GM23338 (cell line): ENCODE data around the gene WDR20. TPM values are rescaled to one million over a fixed set of nuclear protein-coding genes. Genes with fewer than 3 reads are reported as not detected.

Source experiments
- ATAC-seq: fragments of 200-7000 bp; cut with Tn5 transposase; 3 replicates; pipeline ENCODE4 v1.9.1; 2020
- DNase-seq: peaks from one replicate; pipeline ENCODE4 v3.0.0-alpha.2; 2015; ENCODE audit warnings: low spot score
- H2AFZ ChIP-seq: fragments of 200-600 bp; sonication (generic); 2 replicates; pipeline ENCODE4 v1.8.0; 2016; ENCODE audit warnings: antibody characterized with exemption, mild to moderate bottlenecking, moderate library complexity
- H3F3A ChIP-seq: fragments of 200-600 bp; sonication (generic); replicated peaks from 2 replicates; pipeline ENCODE4 v1.8.0; 2017; ENCODE audit warnings: antibody characterized with exemption, mixed run types, low read depth
- H3K27ac ChIP-seq: fragments of 200-600 bp; sonication (generic); 2 replicates; pipeline ENCODE4 v1.6.1; 2016; ENCODE audit warnings: low read depth
- H3K27me3 ChIP-seq: fragments of 200-600 bp; sonication (generic); 2 replicates; pipeline ENCODE4 v1.8.0; 2016; ENCODE audit warnings: mild to moderate bottlenecking, mixed run types, moderate library complexity; ENCODE audit not compliant: insufficient read depth
- H3K36me3 ChIP-seq: fragments of 200-600 bp; sonication (generic); 2 replicates; pipeline ENCODE4 v1.8.0; 2016; ENCODE audit warnings: mild to moderate bottlenecking; ENCODE audit not compliant: insufficient read depth
- H3K4me1 ChIP-seq: fragments of 200-600 bp; sonication (generic); 2 replicates; pipeline ENCODE4 v1.8.0; 2016; ENCODE audit warnings: mild to moderate bottlenecking, moderate library complexity; ENCODE audit not compliant: insufficient read depth
- H3K4me2 ChIP-seq: fragments of 200-600 bp; sonication (generic); 2 replicates; pipeline ENCODE4 v1.7.1; 2017; ENCODE audit warnings: mixed run types
- H3K4me3 ChIP-seq: fragments of 200-600 bp; sonication (generic); 2 replicates; pipeline ENCODE4 v1.6.1; 2016; ENCODE audit warnings: mixed run types
- H3K79me2 ChIP-seq: fragments of 200-600 bp; sonication (generic); replicated peaks from 2 replicates; pipeline ENCODE4 v1.8.0; 2017; ENCODE audit warnings: mild to moderate bottlenecking; ENCODE audit not compliant: insufficient read depth
- H3K9me2 ChIP-seq: fragments of 200-600 bp; sonication (generic); 2 replicates; pipeline ENCODE4 v1.8.0; 2017; ENCODE audit not compliant: insufficient read depth
- H4K20me1 ChIP-seq: fragments of 200-600 bp; sonication (generic); replicated peaks from 2 replicates; pipeline ENCODE4 v1.8.0; 2017; ENCODE audit warnings: mild to moderate bottlenecking; ENCODE audit not compliant: insufficient read depth
- H3K27ac Mint-ChIP-seq: 2 replicates; pipeline ENCODE4 v1.8.0; 2020; ENCODE audit warnings: inconsistent platforms, mild to moderate bottlenecking, moderate library complexity, mixed read lengths
- H3K27me3 Mint-ChIP-seq: 3 replicates; pipeline ENCODE4 v1.8.0; 2022; ENCODE audit warnings: low read depth, mild to moderate bottlenecking, moderate library complexity, mixed read lengths, inconsistent platforms; ENCODE audit not compliant: insufficient read depth, poor library complexity
- H3K36me3 Mint-ChIP-seq: 3 replicates; pipeline ENCODE4 v1.8.0; 2021; ENCODE audit warnings: low read depth, mild to moderate bottlenecking, inconsistent platforms, moderate library complexity, mixed read lengths
- H3K4me1 Mint-ChIP-seq: 3 replicates; pipeline ENCODE4 v1.8.0; 2020; ENCODE audit warnings: mild to moderate bottlenecking, inconsistent platforms, mixed read lengths
- H3K4me3 Mint-ChIP-seq: 3 replicates; pipeline ENCODE4 v1.8.0; 2021; ENCODE audit warnings: moderate library complexity, mild to moderate bottlenecking, inconsistent platforms, mixed read lengths
- H3K9me3 Mint-ChIP-seq: 3 replicates; pipeline ENCODE4 v1.8.0; 2020; ENCODE audit warnings: moderate library complexity, mild to moderate bottlenecking, inconsistent platforms, mixed read lengths
- CREB1 ChIP-seq: fragments of 250-450 bp; sonication (Bioruptor Pico); IDR thresholded peaks from 2 replicates; pipeline ENCODE4 v1.5.0; 2020; ENCODE audit warnings: low read depth, mild to moderate bottlenecking, moderate library complexity
- CTCF ChIP-seq, 2 experiments: fragments of 200-600 bp in 1 of 2; sonication (generic) in 1 of 2; conservative IDR thresholded peaks; 2 replicates each; pipeline versions ENCODE4 v1.5.1 to v1.6.1; 2016 to 2017; ENCODE audit warnings: antibody characterized with exemption in 2 of 2, low read depth in 2 of 2, mild to moderate bottlenecking in 2 of 2, moderate library complexity in 1 of 2
- ETS1 ChIP-seq: IDR thresholded peaks from 2 replicates; pipeline ENCODE4 v1.6.1; 2016; ENCODE audit warnings: antibody characterized with exemption
- EZH2 ChIP-seq: fragments of 200-600 bp; sonication (generic); IDR thresholded peaks from one replicate; pipeline ENCODE4 v1.8.0; 2017; ENCODE audit warnings: antibody characterized with exemption, mild to moderate bottlenecking, low read depth; ENCODE audit not compliant: unreplicated experiment
- EZH2phosphoT487 ChIP-seq: fragments of 200-600 bp; sonication (generic); IDR thresholded peaks from one replicate; pipeline ENCODE4 v1.8.1; 2018; ENCODE audit warnings: antibody characterized with exemption; ENCODE audit not compliant: unreplicated experiment
- NANOG ChIP-seq: IDR thresholded peaks from 2 replicates; pipeline ENCODE4 v1.6.1; 2016; ENCODE audit warnings: antibody characterized with exemption, borderline replicate concordance
- REST ChIP-seq: IDR thresholded peaks from one replicate; pipeline ENCODE4 v1.6.1; 2018; ENCODE audit warnings: antibody characterized with exemption; ENCODE audit not compliant: unreplicated experiment
- ZNF114 ChIP-seq: fragments of 250-450 bp; sonication (Bioruptor Pico); IDR thresholded peaks from 2 replicates; pipeline ENCODE4 v1.5.0; 2020; ENCODE audit warnings: mild to moderate bottlenecking, moderate library complexity
- ZNF331 ChIP-seq: fragments of 250-450 bp; sonication (Bioruptor Pico); IDR thresholded peaks from 2 replicates; pipeline ENCODE4 v1.5.0; 2020; ENCODE audit warnings: low read depth, mild to moderate bottlenecking, moderate library complexity
- polyA plus RNA-seq: library from polyadenylated mRNA; unstranded; fragments of >200 nt; fragmentation: Nextera tagmentation; extraction: Ambion mirVana; gene quantifications from 2 replicates; pipeline ENCODE4 v1.2.1, GENCODE V29; 2016
- total RNA-seq: library from RNA; depleted of rRNA; stranded (reverse); fragments of >200 nt; shearing (Covaris generic); gene quantifications from 2 replicates; pipeline ENCODE4 v1.2.3, GENCODE V29; 2014

WDR20 gene
- total and polyA plus RNA-seq, 2 experiments from 2014 or later: 17.9 to 21.0 TPM

- TF ChIP-seq REST (no peak), CREB1 (no peak), EZH2 (no peak), CTCF (conservative IDR thresholded peaks at IDR 0.05; ENCODE audit: low read depth in 2 of 2) (no peak)
These were observed 73.1 kb downstream of the WDR20 start (continued) for GRCh38 chr14:102212845-102213244.

- no peak overlapping the region for H3K4me2 ChIP-seq
- H3K36me3 ChIP-seq: no peaks in the 10 kb centered on the region
- peaks cover 8% of the 10 kb centered on the region; the same call in 1 of the 2 replicates for H4K20me1 ChIP-seq
- no peak overlapping the region for H3K4me3 ChIP-seq
- no peaks in the 10 kb centered on the region for H3K27me3 ChIP-seq
- H3K4me1 ChIP-seq: peaks cover 14% of the 10 kb centered on the region; the same call in 1 of the 2 replicates
- Mint-ChIP-seq H3K9me3 (no peaks in the 10 kb centered on the region), H3K36me3 (peaks cover 8% of the 10 kb centered on the region; the same call in 2 of the 3 replicates), H3K4me3 (no peak overlapping the region), H3K27ac (no peak overlapping the region), H3K4me1 (peaks cover 42% of the 10 kb centered on the region), H3K27me3 (peaks cover 7% of the 10 kb centered on the region)
- DNase-seq (no peak), ATAC-seq (no peak)
- no peak for TF ChIP-seq ETS1
- TF ChIP-seq CTCF (conservative IDR thresholded peaks at IDR 0.05; ENCODE audit: low read depth in 2 of 2): no peak
- no peak for TF ChIP-seq EZH2
- no peak for TF ChIP-seq EZH2phosphoT487
- TF ChIP-seq ZNF331 (CRISPR knock-in tag): no peak
- TF ChIP-seq ZNF114 (CRISPR knock-in tag): no peak
- no peak for TF ChIP-seq CREB1
- no peak for TF ChIP-seq NANOG
- H3K27ac ChIP-seq: no peak overlapping the region
- H2AFZ ChIP-seq: no peak overlapping the region
- H3F3A ChIP-seq: 0 out of 2 replicates have a peak, but pooled peaks cover 7% of the 10 kb centered on the region
- H3K9me2 ChIP-seq: no peaks in the 10 kb centered on the region
- H3K79me2 ChIP-seq: peaks cover 65% of the 10 kb centered on the region
These were observed 73.8 kb downstream of the WDR20 start for GRCh38 chr14:102213470-102213869.
